Kidney (tissue), 14 donors: ENCODE measurements around the gene GMDS. TPM values are rescaled to one million over a fixed set of nuclear protein-coding genes. Genes with fewer than 3 reads are reported as not detected.

Experiments used
- DNase-seq, 5 donors: peaks; one replicate each; pipeline ENCODE4 v3.0.0-alpha.2; 2013 to 2020
- FAIRE-seq: peaks from 2 replicates; lab custom pipeline; 2012; peaks lifted over from hg19 to GRCh38; lab: Jason Lieb, UNC
- H3K27ac ChIP-seq, 2 donors: one replicate each; pipeline ENCODE4 v1.7.0; 2013; ENCODE audit warnings: low read depth in 2 of 2, low read length in 2 of 2, inconsistent platforms in 1 of 2
- H3K27me3 ChIP-seq: one replicate; pipeline ENCODE4 v1.7.1; 2013; ENCODE audit warnings: low read length, inconsistent platforms; ENCODE audit not compliant: control insufficient read depth, insufficient read depth
- H3K36me3 ChIP-seq, 3 donors: one replicate each; pipeline versions ENCODE4 v1.7.0 to v1.7.1; 2013; ENCODE audit warnings: low read length in 3 of 3, control low read depth in 1 of 3, inconsistent platforms in 1 of 3; ENCODE audit not compliant: insufficient read depth in 3 of 3, control insufficient read depth in 2 of 3
- H3K4me1 ChIP-seq, 3 donors: one replicate each; pipeline versions ENCODE4 v1.7.0 to v1.7.1; 2013; ENCODE audit warnings: low read length in 3 of 3, inconsistent platforms in 1 of 3, low read depth in 1 of 3; ENCODE audit not compliant: control insufficient read depth in 2 of 3, insufficient read depth in 2 of 3
- H3K4me3 ChIP-seq, 3 donors: one replicate each; pipeline versions ENCODE4 v1.7.0 to v1.8.1; 2013; ENCODE audit warnings: low read length in 3 of 3, control low read depth in 1 of 3, inconsistent platforms in 1 of 3
- H3K9ac ChIP-seq, 3 donors: one replicate each; pipeline versions ENCODE4 v1.7.0 to v1.7.1; 2013; ENCODE audit warnings: low read length in 3 of 3, control low read depth in 1 of 3, inconsistent platforms in 1 of 3
- H3K9me3 ChIP-seq, 3 donors: one replicate each; pipeline versions ENCODE4 v1.7.0 to v1.7.1; 2013; ENCODE audit warnings: low read length in 3 of 3, control low read depth in 1 of 3, inconsistent platforms in 1 of 3; ENCODE audit not compliant: control insufficient read depth in 2 of 3, insufficient read depth in 1 of 3
- intact Hi-C: fragments of 100-400 bp; cut with DNase I; formaldehyde crosslinking; loops from one replicate; pipeline ENCODE4 v1.11.1; 2022
- polyA plus RNA-seq: library from polyadenylated mRNA; stranded (reverse); fragments of 350-450 nt; fragmentation: Illumina TruSeq; extraction: RNeasy Lipid Tissue Mini Kit (QIAGEN cat#74804); gene quantifications from one replicate; pipeline ENCODE4 v1.2.3, GENCODE V29; 2014; ENCODE audit warnings: low read depth, low replicate concordance; ENCODE audit not compliant: insufficient read depth
- total RNA-seq: library from RNA; stranded (reverse); fragmentation: NEBNext Ultra II Directional; extraction: Animal tissue kit (Norgen Biotek cat#: 25700); gene quantifications from one replicate; pipeline ENCODE4 v1.2.1, GENCODE V29; 2021
- TF ChIP-seq, protein P1 (sequence below): IDR thresholded peaks from 3 replicates; pipeline ENCODE4 v1.5.1; 2012; ENCODE audit warnings: mild to moderate bottlenecking, moderate library complexity, borderline replicate concordance; ENCODE audit not compliant: insufficient read depth; ENCODE audit errors: extremely low read depth
- donor health status: control.
- donor health status: control.
- donor health status: control.
- donor health status: control.
- donor health status: control.
- donor health status: DM: yes; HTN: yes; CAD: no.
- donor health status: Normal renal cell carcinoma (clear cell type).

Gene GMDS
- total and polyA plus RNA-seq, 2 donors from 2014 or later: 49.6 to 63.7 TPM

GRCh38 chr6:1613346-1613687 lies 632.1 kb downstream of the GMDS start:
- Histone ChIP-seq H3K36me3 (peaks cover 0 to 3% (median 0%) of the 10 kb centered on the region in 3 donors), H3K9ac (peak overlapping the region in 2 of 3 donors; percentile 39 to 76), H3K4me3 (peak overlapping the region; percentile 61 to 89 (median 73)), H3K27ac (peak overlapping the region in 1 of 2 donors; percentile 12), H3K27me3 (peaks cover 5% of the 10 kb centered on the region), H3K9me3 (no peaks in the 10 kb centered on the region), H3K4me1 (peaks cover 0 to 12% (median 2%) of the 10 kb centered on the region in 3 donors)
- intact Hi-C loops: no loop called here
- DNase-seq (no peak), FAIRE-seq (no peak)
- TF ChIP-seq, protein P1, sequence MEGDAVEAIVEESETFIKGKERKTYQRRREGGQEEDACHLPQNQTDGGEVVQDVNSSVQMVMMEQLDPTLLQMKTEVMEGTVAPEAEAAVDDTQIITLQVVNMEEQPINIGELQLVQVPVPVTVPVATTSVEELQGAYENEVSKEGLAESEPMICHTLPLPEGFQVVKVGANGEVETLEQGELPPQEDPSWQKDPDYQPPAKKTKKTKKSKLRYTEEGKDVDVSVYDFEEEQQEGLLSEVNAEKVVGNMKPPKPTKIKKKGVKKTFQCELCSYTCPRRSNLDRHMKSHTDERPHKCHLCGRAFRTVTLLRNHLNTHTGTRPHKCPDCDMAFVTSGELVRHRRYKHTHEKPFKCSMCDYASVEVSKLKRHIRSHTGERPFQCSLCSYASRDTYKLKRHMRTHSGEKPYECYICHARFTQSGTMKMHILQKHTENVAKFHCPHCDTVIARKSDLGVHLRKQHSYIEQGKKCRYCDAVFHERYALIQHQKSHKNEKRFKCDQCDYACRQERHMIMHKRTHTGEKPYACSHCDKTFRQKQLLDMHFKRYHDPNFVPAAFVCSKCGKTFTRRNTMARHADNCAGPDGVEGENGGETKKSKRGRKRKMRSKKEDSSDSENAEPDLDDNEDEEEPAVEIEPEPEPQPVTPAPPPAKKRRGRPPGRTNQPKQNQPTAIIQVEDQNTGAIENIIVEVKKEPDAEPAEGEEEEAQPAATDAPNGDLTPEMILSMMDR: no peak

DNA sequence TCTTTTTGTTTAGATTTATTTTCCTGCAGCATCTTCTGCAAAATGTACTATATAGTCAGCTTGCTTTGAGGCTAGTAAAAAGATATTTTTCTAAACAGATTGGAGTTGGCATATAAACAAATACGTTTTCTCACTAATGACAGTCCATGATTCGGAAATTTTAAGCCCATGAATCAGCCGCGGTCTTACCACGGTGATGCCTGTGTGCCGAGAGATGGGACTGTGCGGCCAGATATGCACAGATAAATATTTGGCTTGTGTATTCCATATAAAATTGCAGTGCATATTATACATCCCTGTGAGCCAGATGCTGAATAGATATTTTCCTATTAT lies 632.5 kb downstream of the GMDS start:
- DNase-seq (peak in 2 of 5 donors; percentile 31 to 53), FAIRE-seq (no peak)
- Histone ChIP-seq H3K9me3 (no peaks in the 10 kb centered on the region), H3K4me1 (peaks cover 0 to 14% (median 2%) of the 10 kb centered on the region in 3 donors), H3K27me3 (peaks cover 5% of the 10 kb centered on the region), H3K9ac (peak overlapping the region in 2 of 3 donors; percentile 39 to 76), H3K36me3 (peaks cover 0 to 3% (median 0%) of the 10 kb centered on the region in 3 donors), H3K4me3 (peak overlapping the region; percentile 61 to 89 (median 73)), H3K27ac (no peak overlapping the region)
- TF ChIP-seq, protein P1: no peak
- intact Hi-C loops: no loop called here

DNA sequence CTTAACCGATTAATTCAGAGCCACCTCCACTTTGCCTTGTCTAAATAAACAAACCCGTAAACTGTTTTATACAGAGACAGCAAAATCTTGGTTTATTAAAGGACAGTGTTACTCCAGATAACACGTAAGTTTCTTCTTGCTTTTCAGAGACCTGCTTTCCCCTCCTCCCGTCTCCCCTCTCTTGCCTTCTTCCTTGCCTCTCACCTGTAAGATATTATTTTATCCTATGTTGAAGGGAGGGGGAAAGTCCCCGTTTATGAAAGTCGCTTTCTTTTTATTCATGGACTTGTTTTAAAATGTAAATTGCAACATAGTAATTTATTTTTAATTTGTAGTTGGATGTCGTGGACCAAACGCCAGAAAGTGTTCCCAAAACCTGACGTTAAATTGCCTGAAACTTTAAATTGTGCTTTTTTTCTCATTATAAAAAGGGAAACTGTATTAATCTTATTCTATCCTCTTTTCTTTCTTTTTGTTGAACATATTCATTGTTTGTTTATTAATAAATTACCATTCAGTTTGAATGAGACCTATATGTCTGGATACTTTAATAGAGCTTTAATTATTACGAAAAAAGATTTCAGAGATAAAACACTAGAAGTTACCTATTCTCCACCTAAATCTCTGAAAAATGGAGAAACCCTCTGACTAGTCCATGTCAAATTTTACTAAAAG lies 633.0 kb downstream of the GMDS start:
- TF ChIP-seq, protein P1: no peak
- H3K27ac ChIP-seq: peak overlapping the region; percentile 47 to 71
- intact Hi-C loops: no loop called here
- H3K4me3 ChIP-seq: peak overlapping the region; percentile 61 to 89 (median 73)
- peaks cover 0 to 18% (median 0%) of the 10 kb centered on the region in 3 donors for H3K4me1 ChIP-seq
- no peak for FAIRE-seq
- peak in 2 of 5 donors; percentile 30 to 57 for DNase-seq
- H3K36me3 ChIP-seq: peaks cover 0 to 3% (median 0%) of the 10 kb centered on the region in 3 donors
- peaks cover 9% of the 10 kb centered on the region for H3K27me3 ChIP-seq
- no peaks in the 10 kb centered on the region for H3K9me3 ChIP-seq
- H3K9ac ChIP-seq: peak overlapping the region in 2 of 3 donors; percentile 39 to 76
